H9 (cell line): ENCODE measurements around the gene ASB10. TPM values are rescaled to one million over a fixed set of nuclear protein-coding genes. Genes with fewer than 3 reads are reported as not detected.

ENCODE experiments used
- DNase-seq: peaks from one replicate; pipeline ENCODE4 v3.0.0-alpha.2; 2017
- H2AFZ ChIP-seq: one replicate; pipeline ENCODE4 v1.6.1; 2013; ENCODE audit warnings: mild to moderate bottlenecking, low read length, control low read depth, moderate library complexity
- H2AK5ac ChIP-seq: 2 replicates; pipeline ENCODE4 v1.6.1; 2013; ENCODE audit warnings: low read length, control low read depth, mixed read lengths; ENCODE audit not compliant: insufficient read length
- H2BK120ac ChIP-seq: one replicate; pipeline ENCODE4 v1.6.1; 2013; ENCODE audit warnings: low read depth, mild to moderate bottlenecking, low read length, control low read depth, inconsistent platforms; ENCODE audit not compliant: poor library complexity, severe bottlenecking
- H2BK12ac ChIP-seq: 2 replicates; pipeline ENCODE4 v1.6.1; 2013; ENCODE audit warnings: low read length, control low read depth, mixed read lengths, low read depth; ENCODE audit not compliant: insufficient read length
- H2BK15ac ChIP-seq: 2 replicates; pipeline ENCODE4 v1.6.1; 2013; ENCODE audit warnings: low read depth, low read length, control low read depth
- H2BK20ac ChIP-seq: one replicate; pipeline ENCODE4 v1.6.1; 2013; ENCODE audit warnings: low read depth, mild to moderate bottlenecking, low read length, control low read depth, inconsistent platforms; ENCODE audit not compliant: poor library complexity, severe bottlenecking
- H2BK5ac ChIP-seq: 2 replicates; pipeline ENCODE4 v1.6.1; 2013; ENCODE audit warnings: low read length, control low read depth, mixed read lengths; ENCODE audit not compliant: insufficient read length
- H3K14ac ChIP-seq: 2 replicates; pipeline ENCODE4 v1.6.1; 2013; ENCODE audit warnings: low read length, control low read depth; ENCODE audit not compliant: insufficient read depth
- H3K18ac ChIP-seq: 2 replicates; pipeline ENCODE4 v1.6.1; 2013; ENCODE audit warnings: low read depth, mild to moderate bottlenecking, mixed read lengths, low read length, control low read depth; ENCODE audit not compliant: insufficient read length
- H3K23ac ChIP-seq: 2 replicates; pipeline ENCODE4 v1.6.1; 2013; ENCODE audit warnings: low read length, control low read depth, mixed read lengths, low read depth; ENCODE audit not compliant: insufficient read length
- H3K23me2 ChIP-seq: 2 replicates; pipeline ENCODE4 v1.6.1; 2013; ENCODE audit warnings: low read depth, mild to moderate bottlenecking, mixed read lengths, low read length, control low read depth; ENCODE audit not compliant: insufficient read length, poor library complexity, severe bottlenecking
- H3K27ac ChIP-seq: 2 replicates; pipeline ENCODE4 v1.5.1; 2013; ENCODE audit warnings: low read length, control low read depth, mixed read lengths, low read depth; ENCODE audit not compliant: insufficient read length
- H3K27me3 ChIP-seq: 2 replicates; pipeline ENCODE4 v1.6.1; 2013; ENCODE audit warnings: low read length, control low read depth, inconsistent platforms; ENCODE audit not compliant: insufficient read depth
- H3K4ac ChIP-seq: 2 replicates; pipeline ENCODE4 v1.6.1; 2013; ENCODE audit warnings: low read depth, mild to moderate bottlenecking, control low read depth, inconsistent platforms, low read length, moderate library complexity
- H3K4me1 ChIP-seq: 2 replicates; pipeline ENCODE4 v1.6.1; 2013; ENCODE audit warnings: low read length, control low read depth, inconsistent platforms; ENCODE audit not compliant: insufficient read depth
- H3K4me2 ChIP-seq: 2 replicates; pipeline ENCODE4 v1.6.1; 2013; ENCODE audit warnings: low read length, control low read depth, mixed read lengths; ENCODE audit not compliant: insufficient read length, insufficient read depth
- H3K56ac ChIP-seq: 2 replicates; pipeline ENCODE4 v1.6.1; 2013; ENCODE audit warnings: low read depth, mild to moderate bottlenecking, mixed read lengths, low read length, control low read depth; ENCODE audit not compliant: insufficient read length
- H3K79me1 ChIP-seq: 2 replicates; pipeline ENCODE4 v1.6.1; 2013; ENCODE audit warnings: low read depth, mild to moderate bottlenecking, moderate library complexity, low read length, control low read depth, inconsistent platforms; ENCODE audit not compliant: insufficient read depth, poor library complexity, severe bottlenecking
- H3K79me2 ChIP-seq: 2 replicates; pipeline ENCODE4 v1.6.1; 2013; ENCODE audit warnings: low read length, control low read depth, inconsistent platforms; ENCODE audit not compliant: insufficient read depth
- H3K9ac ChIP-seq: 2 replicates; pipeline ENCODE4 v1.6.1; 2013; ENCODE audit warnings: low read length, control low read depth, mixed read lengths; ENCODE audit not compliant: insufficient read length; ENCODE audit errors: extremely low read depth
- H3K9me3 ChIP-seq: one replicate; pipeline ENCODE4 v1.6.1; 2013; ENCODE audit warnings: low read depth, low read length, inconsistent platforms; ENCODE audit not compliant: control insufficient read depth
- H3T11ph ChIP-seq: one replicate; pipeline ENCODE4 v1.6.1; 2013; ENCODE audit warnings: mild to moderate bottlenecking, low read length, control low read depth, inconsistent platforms
- H4K20me1 ChIP-seq: one replicate; pipeline ENCODE4 v1.6.1; 2013; ENCODE audit not compliant: control insufficient read depth, insufficient read length, insufficient read depth
- H4K5ac ChIP-seq: 2 replicates; pipeline ENCODE4 v1.6.1; 2013; ENCODE audit warnings: low read depth, mild to moderate bottlenecking, mixed read lengths, low read length, control low read depth; ENCODE audit not compliant: insufficient read length
- H4K8ac ChIP-seq: replicated peaks from 2 replicates; pipeline ENCODE4 v1.6.1; 2013; ENCODE audit warnings: low read length, control low read depth, mixed read lengths, low read depth; ENCODE audit not compliant: insufficient read length
- H4K91ac ChIP-seq: 2 replicates; pipeline ENCODE4 v1.6.1; 2013; ENCODE audit warnings: low read depth, mild to moderate bottlenecking, moderate library complexity, mixed read lengths, low read length, control low read depth; ENCODE audit not compliant: insufficient read length
- H3K27ac Mint-ChIP-seq, 3 experiments: 2 replicates in 2 of 3; 3 replicates in 1 of 3; pipeline ENCODE4 v1.8.0; 2020 to 2021; ENCODE audit warnings: mixed read lengths in 3 of 3, mild to moderate bottlenecking in 1 of 3, moderate library complexity in 1 of 3
- H3K27me3 Mint-ChIP-seq: 2 replicates; pipeline ENCODE4 v1.8.0; 2021; ENCODE audit warnings: low read depth, mild to moderate bottlenecking, moderate library complexity, mixed read lengths
- H3K36me3 Mint-ChIP-seq, 3 experiments: 2 replicates in 2 of 3; 3 replicates in 1 of 3; pipeline ENCODE4 v1.8.0; 2020 to 2021; ENCODE audit warnings: low read depth in 3 of 3, mixed read lengths in 3 of 3; ENCODE audit not compliant: insufficient read depth in 1 of 3
- H3K4me1 Mint-ChIP-seq, 2 experiments: 2 replicates each; pipeline ENCODE4 v1.8.0; 2020; ENCODE audit warnings: mixed read lengths in 2 of 2
- H3K4me3 Mint-ChIP-seq, 2 experiments: 2 replicates in 1 of 2; 3 replicates in 1 of 2; pipeline ENCODE4 v1.8.0; 2020 to 2021; ENCODE audit warnings: mild to moderate bottlenecking in 2 of 2, mixed read lengths in 2 of 2, moderate library complexity in 1 of 2
- H3K9me3 Mint-ChIP-seq, 2 experiments: 2 replicates in 1 of 2; 3 replicates in 1 of 2; pipeline ENCODE4 v1.8.0; 2020; ENCODE audit warnings: mild to moderate bottlenecking in 2 of 2, mixed read lengths in 2 of 2, moderate library complexity in 1 of 2
- CTCF ChIP-seq: fragments of 200-600 bp; sonication (generic); conservative IDR thresholded peaks from 3 replicates; pipeline ENCODE4 v1.8.0; 2021; ENCODE audit warnings: antibody characterized with exemption, mild to moderate bottlenecking
- WGBS: extraction: QIAGEN DNeasy Blood & Tissue Kit; methylation state at CpG from one replicate; pipeline ENCODE4 v1.1.7; 2013; ENCODE audit warnings: missing lambda C conversion rate, low lambda C conversion rate, mixed read lengths; ENCODE audit not compliant: insufficient read length; ENCODE audit errors: extremely low coverage; 5-methylcytosine and 5-hydroxymethylcytosine counted together
- total RNA-seq: library from RNA; stranded (reverse); gene quantifications from 2 replicates; pipeline ENCODE4 v1.2.1, GENCODE V29; 2021

Gene ASB10
- total RNA-seq, 1 experiment from 2014 or later: not detected

- Histone ChIP-seq H2BK120ac (no peak overlapping the region), H3K27me3 (no peaks in the 10 kb centered on the region), H3K4ac (no peak overlapping the region), H2AK5ac (no peak overlapping the region), H3K23me2 (peaks cover 9% of the 10 kb centered on the region), H3K23ac (no peak overlapping the region), H3K9ac (peak overlapping the region; percentile 52), H3K79me1 (no peaks in the 10 kb centered on the region), H4K5ac (no peak overlapping the region), H3K56ac (no peak overlapping the region), H3K4me1 (no peaks in the 10 kb centered on the region; the same call in 1 of the 2 replicates), H2BK12ac (no peak overlapping the region), H3K14ac (peak overlapping the region; percentile 49; the same call in 1 of the 2 replicates), H4K8ac (no peak overlapping the region), H3T11ph (no peak overlapping the region), H3K4me2 (peak overlapping the region; percentile 93), H2BK15ac (no peak overlapping the region), H3K79me2 (peaks cover 6% of the 10 kb centered on the region; the same call in 1 of the 2 replicates), H4K20me1 (no peaks in the 10 kb centered on the region), H3K18ac (no peak overlapping the region), H2BK20ac (no peak overlapping the region), H3K9me3 (no peaks in the 10 kb centered on the region), H3K27ac (no peak overlapping the region), H2BK5ac (no peak overlapping the region), H2AFZ (no peak overlapping the region), H4K91ac (no peak overlapping the region)
- TF ChIP-seq CTCF: no peak
- peak overlapping the region; percentile 97 to 99 for H3K4me3 Mint-ChIP-seq
- DNase-seq: no peak
- H3K27ac Mint-ChIP-seq: peak overlapping the region; percentile 16 to 98 (median 98); a peak in 4 of 7 replicates
- no peaks in the 10 kb centered on the region for H3K9me3 Mint-ChIP-seq
- H3K4me1 Mint-ChIP-seq: peaks cover 22 to 23% of the 10 kb centered on the region in 2 experiments
- peaks cover 2 to 21% (median 17%) of the 10 kb centered on the region in 3 experiments; a peak in 6 of 7 replicates for H3K36me3 Mint-ChIP-seq
- no peaks in the 10 kb centered on the region; the same call in 1 of the 2 replicates for H3K27me3 Mint-ChIP-seq
- no CpG with 5 or more reads among the region's 36 CpGs for WGBS
Measured at GRCh38 chr7:151232917-151233701, 46.1 kb upstream of the ASB10 start.
